Fibroblast of the aortic adventitia (primary cell): ENCODE data around the gene LRRC63. TPM values are rescaled to one million over a fixed set of nuclear protein-coding genes. Genes with fewer than 3 reads are reported as not detected.
A peak's percentile ranks its signal among the peaks of the same experiment; 100 is the strongest.

Source experiments
- DNase-seq: peaks from one replicate; pipeline ENCODE4 v3.0.0-alpha.2; 2010; ENCODE audit warnings: low read depth
- H3K4me3 ChIP-seq: 2 replicates; pipeline ENCODE4 v1.5.1; 2011; ENCODE audit warnings: low read depth, mild to moderate bottlenecking, control low read depth, low read length, moderate library complexity
- total RNA-seq: library from RNA; depleted of rRNA; stranded (reverse); fragments of >200 nt; gene quantifications from 2 replicates; pipeline ENCODE4 v1.2.3, GENCODE V29; 2012; ENCODE audit warnings: low replicate concordance
- TF ChIP-seq, protein P1 (sequence below): IDR thresholded peaks from 2 replicates; pipeline ENCODE4 v1.5.1; 2011; ENCODE audit warnings: mild to moderate bottlenecking, low read length, control low read depth, inconsistent platforms; ENCODE audit not compliant: insufficient read depth

Gene LRRC63
- total RNA-seq, 1 donor = 0.09 TPM

DNA sequence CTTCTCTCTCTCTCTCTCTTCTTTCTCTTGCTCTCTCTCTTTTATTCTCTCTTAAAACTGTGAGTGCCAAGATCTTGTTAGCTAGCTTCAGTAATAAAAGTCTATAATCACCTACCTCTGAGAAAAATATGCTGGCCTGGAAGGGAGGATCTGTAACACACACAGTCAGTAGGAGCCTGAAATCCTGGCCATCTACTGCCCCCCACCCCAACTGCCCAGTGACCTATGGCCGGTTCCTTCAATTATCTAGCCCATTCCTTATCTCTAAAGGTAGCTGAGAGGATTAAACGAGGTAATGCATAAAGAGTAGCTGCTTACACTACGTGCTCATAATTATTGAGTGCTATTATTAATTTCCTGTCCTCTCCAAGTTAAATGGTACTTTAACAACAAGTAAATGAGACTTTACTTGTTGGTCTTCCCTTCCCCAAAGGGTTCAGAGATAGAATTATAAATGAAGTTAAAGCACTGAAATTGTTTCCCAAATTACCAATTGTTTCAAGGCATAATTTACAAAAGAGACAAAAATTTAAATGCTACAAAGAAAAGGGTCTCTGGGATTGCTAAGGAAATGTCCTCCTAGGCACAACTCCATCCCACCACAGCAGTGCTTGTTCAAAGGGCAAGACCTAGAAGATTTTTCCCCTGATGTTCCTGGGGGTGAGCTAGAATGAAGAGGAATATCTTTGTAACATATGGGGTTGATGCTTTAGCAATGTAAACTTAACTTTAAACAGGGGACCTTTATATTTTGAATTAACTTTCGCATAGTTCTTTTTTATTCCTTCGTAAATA lies 31.6 kb upstream of the LRRC63 start:
- no peak for DNase-seq
- H3K4me3 ChIP-seq = no peak overlapping the region
- TF ChIP-seq, protein P1, sequence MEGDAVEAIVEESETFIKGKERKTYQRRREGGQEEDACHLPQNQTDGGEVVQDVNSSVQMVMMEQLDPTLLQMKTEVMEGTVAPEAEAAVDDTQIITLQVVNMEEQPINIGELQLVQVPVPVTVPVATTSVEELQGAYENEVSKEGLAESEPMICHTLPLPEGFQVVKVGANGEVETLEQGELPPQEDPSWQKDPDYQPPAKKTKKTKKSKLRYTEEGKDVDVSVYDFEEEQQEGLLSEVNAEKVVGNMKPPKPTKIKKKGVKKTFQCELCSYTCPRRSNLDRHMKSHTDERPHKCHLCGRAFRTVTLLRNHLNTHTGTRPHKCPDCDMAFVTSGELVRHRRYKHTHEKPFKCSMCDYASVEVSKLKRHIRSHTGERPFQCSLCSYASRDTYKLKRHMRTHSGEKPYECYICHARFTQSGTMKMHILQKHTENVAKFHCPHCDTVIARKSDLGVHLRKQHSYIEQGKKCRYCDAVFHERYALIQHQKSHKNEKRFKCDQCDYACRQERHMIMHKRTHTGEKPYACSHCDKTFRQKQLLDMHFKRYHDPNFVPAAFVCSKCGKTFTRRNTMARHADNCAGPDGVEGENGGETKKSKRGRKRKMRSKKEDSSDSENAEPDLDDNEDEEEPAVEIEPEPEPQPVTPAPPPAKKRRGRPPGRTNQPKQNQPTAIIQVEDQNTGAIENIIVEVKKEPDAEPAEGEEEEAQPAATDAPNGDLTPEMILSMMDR = no peak

DNA sequence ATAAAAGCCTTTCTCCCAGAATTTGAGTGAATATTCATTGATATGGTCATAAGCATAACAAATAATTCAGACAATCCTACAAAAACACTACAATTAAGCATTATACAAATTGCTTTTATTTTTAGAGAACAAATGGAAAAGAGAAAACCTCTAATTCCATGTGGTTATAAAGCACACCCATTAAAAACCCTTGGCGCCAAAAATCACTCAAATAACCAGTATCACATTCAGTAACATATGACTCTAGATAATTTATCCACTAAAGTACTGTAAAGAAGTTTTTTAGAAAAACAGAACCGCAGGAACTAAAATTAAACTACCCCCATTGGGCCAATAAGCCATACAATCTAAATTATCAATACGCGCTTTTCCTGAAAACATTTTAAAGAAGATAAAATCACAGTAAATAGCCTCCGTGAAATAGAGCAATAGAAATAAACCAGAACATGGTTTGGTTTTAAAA lies 30.3 kb upstream of the LRRC63 start:
- no peak overlapping the region for H3K4me3 ChIP-seq
- DNase-seq = no peak
- TF ChIP-seq, protein P1 = no peak

DNA sequence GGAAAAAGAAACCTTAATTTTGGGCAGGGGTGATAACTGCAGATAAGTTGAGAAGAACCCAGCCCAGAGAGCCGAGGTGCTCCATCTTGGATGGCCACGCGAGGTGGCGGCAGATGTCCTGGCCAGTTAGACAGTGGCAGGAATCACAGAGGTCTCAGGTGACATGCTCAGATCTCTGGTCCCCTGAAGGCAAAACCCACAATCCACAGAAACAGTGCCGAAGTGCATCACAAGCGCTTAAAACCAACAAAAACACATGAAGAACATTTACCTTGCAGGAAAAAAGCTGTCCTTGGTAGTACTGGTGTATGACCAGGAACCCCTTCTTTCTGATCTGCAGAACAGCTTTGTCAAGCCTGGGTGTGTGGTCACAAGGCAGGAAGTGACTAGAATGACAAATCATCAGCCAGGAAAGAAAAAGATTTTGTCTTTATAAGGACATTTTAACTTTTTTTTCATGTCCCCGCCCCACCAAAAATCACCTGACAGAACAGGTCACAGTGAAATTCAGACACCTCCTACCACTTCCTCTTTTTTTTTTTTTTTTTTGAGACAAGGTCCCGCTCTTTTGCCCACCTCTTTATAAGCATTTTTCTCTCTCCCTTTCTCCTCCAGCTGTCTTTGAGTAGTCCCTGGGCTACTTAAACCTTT lies 29.8 kb upstream of the LRRC63 start, which contains the start of gene LCP1:
LCP1 (minus strand) TSS at position 338 of the 651 bp plus-strand sequence. CDS start 22,515 bp downstream, outside the sequence.
- DNase-seq = no peak
- H3K4me3 ChIP-seq = no peak within 1 kb of the TSS
- TF ChIP-seq, protein P1 = no peak

DNA sequence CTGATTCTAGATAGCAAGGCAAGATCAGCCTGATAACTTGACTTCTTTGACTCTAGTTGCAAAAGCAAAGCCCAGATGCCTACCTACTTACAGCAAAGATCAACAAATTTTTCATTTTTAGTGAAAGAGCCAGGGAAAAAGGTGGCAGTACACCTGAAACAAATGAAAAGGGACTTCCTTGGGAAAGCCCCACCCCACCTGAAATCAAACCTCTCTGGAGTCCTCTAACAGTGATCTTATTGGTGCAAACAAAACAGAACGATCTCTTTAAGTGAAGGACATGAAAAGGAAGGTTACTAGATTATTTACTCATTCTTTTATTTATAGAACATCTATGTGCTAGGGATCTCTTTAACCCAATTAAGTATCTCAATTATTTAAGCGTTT lies 29.2 kb upstream of the LRRC63 start:
- TF ChIP-seq, protein P1 = no peak

DNA sequence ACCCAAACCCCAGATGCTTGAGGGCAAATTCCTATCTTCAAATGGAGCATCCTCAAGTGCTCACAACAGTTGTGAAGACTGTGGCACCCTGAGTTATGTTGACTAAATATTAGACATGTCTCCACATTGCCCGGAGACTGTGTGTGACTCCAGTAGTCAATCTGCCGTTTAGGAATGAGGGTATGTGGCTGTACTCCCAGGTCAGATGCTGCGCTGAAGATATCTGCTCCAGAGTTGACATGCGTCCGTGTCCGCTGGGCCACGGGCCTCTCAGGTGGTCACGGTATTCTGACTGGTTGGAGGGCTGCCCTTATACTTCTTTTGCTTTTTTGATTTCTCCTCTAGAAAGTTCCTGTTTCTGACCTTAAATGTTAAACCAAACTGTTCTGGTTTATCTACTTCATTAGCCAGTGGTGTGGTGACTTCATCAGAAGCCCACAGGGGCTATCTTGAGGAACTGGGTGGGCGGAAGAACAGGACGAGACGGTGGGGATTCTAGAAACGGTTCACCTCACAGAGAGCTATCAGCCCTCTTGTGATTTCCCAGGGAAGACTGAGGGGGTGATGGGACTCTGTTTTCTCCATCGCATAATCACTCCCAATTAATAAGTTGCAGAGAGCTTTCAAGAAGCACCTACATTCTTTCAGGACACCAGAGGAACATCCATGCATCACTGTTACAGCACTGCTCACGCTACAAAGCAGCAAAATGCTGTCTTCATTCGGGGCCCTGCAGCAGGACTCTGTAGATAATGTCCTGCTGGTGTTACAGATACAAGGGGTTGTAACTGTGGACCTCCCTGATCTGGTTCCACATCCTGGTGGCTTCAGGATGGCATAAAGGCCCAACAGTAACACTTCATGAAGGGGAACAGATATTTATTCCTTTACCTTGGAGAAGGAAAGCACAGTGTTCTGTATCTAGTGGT lies 28.4 kb upstream of the LRRC63 start:
- TF ChIP-seq, protein P1 = no peak
- H3K4me3 ChIP-seq = no peak overlapping the region
- no peak for DNase-seq

More for the DNA sequence above, 29.2 kb upstream of the LRRC63 start:
- no peak for DNase-seq
- H3K4me3 ChIP-seq = no peak overlapping the region

DNA sequence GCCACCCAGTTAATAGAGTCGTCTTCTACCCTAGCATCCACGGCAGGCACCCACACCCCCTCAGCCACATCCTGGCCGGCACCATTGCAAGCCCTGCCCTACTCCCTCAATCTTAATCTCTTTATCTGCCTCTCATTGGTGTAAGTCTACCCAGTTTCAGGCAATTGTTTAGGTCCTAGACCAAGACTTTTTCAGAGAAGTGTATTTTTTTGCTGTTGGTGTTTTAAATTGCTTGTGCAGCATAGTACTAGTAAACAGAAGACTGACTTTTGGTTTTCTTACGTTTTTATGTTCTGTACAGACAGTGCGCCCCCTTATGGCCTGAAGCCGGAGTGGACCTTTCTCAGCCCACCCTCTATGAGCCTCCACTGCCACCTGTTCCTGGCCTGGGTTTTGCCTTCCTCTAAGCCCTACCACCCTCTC lies 27.4 kb upstream of the LRRC63 start:
- DNase-seq = no peak
- TF ChIP-seq, protein P1 = peak; percentile 26
- no peak overlapping the region for H3K4me3 ChIP-seq
